ENCODE measurements around the gene PRCD. TPM values are rescaled to one million over a fixed set of nuclear protein-coding genes. Genes with fewer than 3 reads are reported as not detected.
A peak's percentile ranks its signal among the peaks of the same experiment; 100 is the strongest.

PRCD gene
- total and polyA plus RNA-seq, 2 experiments from 2014 or later: 0.43 to 3.4 TPM

- DNase-seq: peak; percentile 98
- in situ Hi-C loops (cut with MboI): no loop called here
- WGBS, 2 experiments (ENCODE audit: low coverage in 1 of 2, low lambda C conversion rate in 2 of 2, missing lambda C conversion rate in 2 of 2): 6 to 8% methylated on average over 25 to 27 of the region's 27 CpGs
- H3F3A ChIP-seq (ENCODE audit: insufficient read depth): no peaks in the 10 kb centered on the region
- H3K79me2 ChIP-seq (ENCODE audit: insufficient read depth): no peaks in the 10 kb centered on the region
- H3K4me1 ChIP-seq (ENCODE audit: insufficient read depth): 0 out of 2 replicates have a peak, but pooled peaks cover 3% of the 10 kb centered on the region
- peak overlapping the region; percentile 67 for H3K4me3 ChIP-seq
- TF ChIP-seq EZH2phosphoT487 (IDR thresholded peaks at IDR 0.05; ENCODE audit: insufficient read depth, low read depth): no peak
- TF ChIP-seq EZH2 (IDR thresholded peaks at IDR 0.05; ENCODE audit: insufficient read depth, poor library complexity, severe bottlenecking): no peak
- peak overlapping the region; percentile 92 for H3K4me2 ChIP-seq (ENCODE audit: unreplicated experiment)
- no peaks in the 10 kb centered on the region for H3K9me2 ChIP-seq (ENCODE audit: insufficient read depth)
- no peaks in the 10 kb centered on the region for H3K27me3 ChIP-seq (replicated peaks; ENCODE audit: insufficient read depth)
- no peaks in the 10 kb centered on the region for H3K36me3 ChIP-seq (ENCODE audit: low read depth)
- no peaks in the 10 kb centered on the region for H4K20me1 ChIP-seq (ENCODE audit: insufficient read depth)
- H3K9ac ChIP-seq: peak overlapping the region; percentile 58; the same call in 1 of the 2 replicates
- H3K9me3 ChIP-seq (ENCODE audit: low read depth): no peaks in the 10 kb centered on the region
- no peak overlapping the region for H3K27ac ChIP-seq
- H2AFZ ChIP-seq: peak overlapping the region; percentile 74
Measured at GRCh38 chr17:76540381-76541300, 797 bp downstream of the PRCD start.

GRCh38 chr17:76541739-76542454 lies 2.1 kb downstream of the PRCD start:
- Histone ChIP-seq H4K20me1 (ENCODE audit: insufficient read depth) (no peaks in the 10 kb centered on the region), H3K36me3 (ENCODE audit: low read depth) (no peaks in the 10 kb centered on the region), H3K4me1 (ENCODE audit: insufficient read depth) (peaks cover 7% of the 10 kb centered on the region; the same call in 1 of the 2 replicates), H3K9me3 (ENCODE audit: low read depth) (no peaks in the 10 kb centered on the region), H3K27me3 (replicated peaks; ENCODE audit: insufficient read depth) (no peaks in the 10 kb centered on the region), H3F3A (ENCODE audit: insufficient read depth) (0 out of 2 replicates have a peak, but pooled peaks cover 2% of the 10 kb centered on the region), H3K27ac (no peak overlapping the region), H3K9ac (no peak overlapping the region), H3K4me2 (ENCODE audit: unreplicated experiment) (no peak overlapping the region), H3K79me2 (ENCODE audit: insufficient read depth) (no peaks in the 10 kb centered on the region), H3K9me2 (ENCODE audit: insufficient read depth) (no peaks in the 10 kb centered on the region), H2AFZ (no peak overlapping the region), H3K4me3 (no peak overlapping the region)
- in situ Hi-C loops (cut with MboI): no loop called here
- 84 to 90% methylated on average over 10 of the region's 10 CpGs for whole genome bisulfite sequencing, 2 experiments (ENCODE audit: low coverage in 1 of 2, low lambda C conversion rate in 2 of 2, missing lambda C conversion rate in 2 of 2)
- no peak for DNase-seq
- TF ChIP-seq EZH2phosphoT487 (IDR thresholded peaks at IDR 0.05; ENCODE audit: insufficient read depth, low read depth) (no peak), EZH2 (IDR thresholded peaks at IDR 0.05; ENCODE audit: insufficient read depth, poor library complexity, severe bottlenecking) (no peak)

- Histone ChIP-seq H3K9me2 (ENCODE audit: insufficient read depth) (no peaks in the 10 kb centered on the region), H2AFZ (no peak overlapping the region), H3K79me2 (ENCODE audit: insufficient read depth) (no peaks in the 10 kb centered on the region), H3K27me3 (replicated peaks; ENCODE audit: insufficient read depth) (no peaks in the 10 kb centered on the region), H3K4me2 (ENCODE audit: unreplicated experiment) (no peak overlapping the region), H3K9me3 (ENCODE audit: low read depth) (no peaks in the 10 kb centered on the region), H4K20me1 (ENCODE audit: insufficient read depth) (no peaks in the 10 kb centered on the region), H3K9ac (no peak overlapping the region), H3K4me1 (ENCODE audit: insufficient read depth) (peaks cover 11% of the 10 kb centered on the region; the same call in 1 of the 2 replicates), H3F3A (ENCODE audit: insufficient read depth) (0 out of 2 replicates have a peak, but pooled peaks cover 4% of the 10 kb centered on the region), H3K27ac (no peak overlapping the region), H3K36me3 (ENCODE audit: low read depth) (no peaks in the 10 kb centered on the region), H3K4me3 (no peak overlapping the region)
- WGBS, 2 experiments (ENCODE audit: low coverage in 1 of 2, low lambda C conversion rate in 2 of 2, missing lambda C conversion rate in 2 of 2): 84 to 85% methylated on average over 10 of the region's 10 CpGs
- DNase-seq: no peak
- in situ Hi-C loops (cut with MboI): no loop called here
- TF ChIP-seq EZH2 (IDR thresholded peaks at IDR 0.05; ENCODE audit: insufficient read depth, poor library complexity, severe bottlenecking): no peak
- TF ChIP-seq EZH2phosphoT487 (IDR thresholded peaks at IDR 0.05; ENCODE audit: insufficient read depth, low read depth): no peak
Measured at GRCh38 chr17:76542566-76542971, 2.7 kb downstream of the PRCD start.

- Histone ChIP-seq H3K9ac (no peak overlapping the region), H3K9me2 (ENCODE audit: insufficient read depth) (no peaks in the 10 kb centered on the region), H2AFZ (no peak overlapping the region), H3K27ac (no peak overlapping the region), H3K9me3 (ENCODE audit: low read depth) (no peaks in the 10 kb centered on the region), H3K79me2 (ENCODE audit: insufficient read depth) (no peaks in the 10 kb centered on the region), H3F3A (ENCODE audit: insufficient read depth) (peaks cover 8% of the 10 kb centered on the region; the same call in 1 of the 2 replicates), H3K27me3 (replicated peaks; ENCODE audit: insufficient read depth) (no peaks in the 10 kb centered on the region), H4K20me1 (ENCODE audit: insufficient read depth) (no peaks in the 10 kb centered on the region), H3K4me1 (ENCODE audit: insufficient read depth) (peaks cover 11% of the 10 kb centered on the region; the same call in 1 of the 2 replicates), H3K36me3 (ENCODE audit: low read depth) (no peaks in the 10 kb centered on the region), H3K4me2 (ENCODE audit: unreplicated experiment) (no peak overlapping the region), H3K4me3 (no peak overlapping the region)
- 82 to 88% methylated on average over 8 of the region's 8 CpGs for WGBS, 2 experiments (ENCODE audit: low coverage in 1 of 2, low lambda C conversion rate in 2 of 2, missing lambda C conversion rate in 2 of 2)
- in situ Hi-C loops (cut with MboI): no loop called here
- TF ChIP-seq EZH2 (IDR thresholded peaks at IDR 0.05; ENCODE audit: insufficient read depth, poor library complexity, severe bottlenecking) (no peak), EZH2phosphoT487 (IDR thresholded peaks at IDR 0.05; ENCODE audit: insufficient read depth, low read depth) (no peak)
- no peak for DNase-seq
Measured at GRCh38 chr17:76542984-76543383, 3.1 kb downstream of the PRCD start.

Measured in GM23248 (cell line).